Activated naive CD4-positive, alpha-beta T cell treated with anti-CD3 and anti-CD28 coated beads, Interleukin-2, amount 50 U/mL, for 16 hours (primary cell): Measurements from ENCODE around the gene TUBGCP2.

Experiments
- DNase-seq: peaks from one replicate; pipeline ENCODE4 v3.0.0-alpha.2; 2020

TUBGCP2 gene

GRCh38 chr10:133339708-133340380 lies 31.2 kb upstream of the TUBGCP2 start:
- no peak for DNase-seq

GRCh38 chr10:133338080-133339071 lies 29.7 kb upstream of the TUBGCP2 start:
- no peak for DNase-seq

GRCh38 chr10:133337370-133337725 lies 28.7 kb upstream of the TUBGCP2 start:
- DNase-seq, result no peak

- DNase-seq, result peak; percentile 79
Observed at GRCh38 chr10:133336577-133337369, 28.1 kb upstream of the TUBGCP2 start, which contains the start of gene CALY. Gene CALY, minus strand, starts transcription at chr10:133336896. Its CDS starts 7,907 bp downstream, at chr10:133328989.

- no peak for DNase-seq
Observed at GRCh38 chr10:133336118-133336576, 27.5 kb upstream of the TUBGCP2 start.

- peak; percentile 74 for DNase-seq
Observed at GRCh38 chr10:133335246-133336117, 26.8 kb upstream of the TUBGCP2 start.

GRCh38 chr10:133334503-133335245 lies 26.0 kb upstream of the TUBGCP2 start:
- DNase-seq, result no peak

GRCh38 chr10:133332936-133333699 lies 24.4 kb upstream of the TUBGCP2 start:
- no peak for DNase-seq

GRCh38 chr10:133329491-133330202 lies 21.0 kb upstream of the TUBGCP2 start:
- DNase-seq, result peak; percentile 88

- no peak for DNase-seq
Observed at GRCh38 chr10:133328358-133329343, 20.0 kb upstream of the TUBGCP2 start.

- no peak for DNase-seq
Observed at GRCh38 chr10:133327651-133328357, 19.1 kb upstream of the TUBGCP2 start.

- DNase-seq, result no peak
Observed at GRCh38 chr10:133326745-133327650, 18.3 kb upstream of the TUBGCP2 start.

- no peak for DNase-seq
Observed at GRCh38 chr10:133326223-133326551, 17.5 kb upstream of the TUBGCP2 start.

GRCh38 chr10:133325440-133326222 lies 17.0 kb upstream of the TUBGCP2 start:
- DNase-seq, result no peak

- no peak for DNase-seq
Observed at GRCh38 chr10:133324857-133325260, 16.2 kb upstream of the TUBGCP2 start.
